ENCODE measurements around the gene ADORA1. TPM values are rescaled to one million over a fixed set of nuclear protein-coding genes. Genes with fewer than 3 reads are reported as not detected.

The ADORA1 gene
- total RNA-seq, 1 experiment from 2014 or later: 0.17 TPM

DNA sequence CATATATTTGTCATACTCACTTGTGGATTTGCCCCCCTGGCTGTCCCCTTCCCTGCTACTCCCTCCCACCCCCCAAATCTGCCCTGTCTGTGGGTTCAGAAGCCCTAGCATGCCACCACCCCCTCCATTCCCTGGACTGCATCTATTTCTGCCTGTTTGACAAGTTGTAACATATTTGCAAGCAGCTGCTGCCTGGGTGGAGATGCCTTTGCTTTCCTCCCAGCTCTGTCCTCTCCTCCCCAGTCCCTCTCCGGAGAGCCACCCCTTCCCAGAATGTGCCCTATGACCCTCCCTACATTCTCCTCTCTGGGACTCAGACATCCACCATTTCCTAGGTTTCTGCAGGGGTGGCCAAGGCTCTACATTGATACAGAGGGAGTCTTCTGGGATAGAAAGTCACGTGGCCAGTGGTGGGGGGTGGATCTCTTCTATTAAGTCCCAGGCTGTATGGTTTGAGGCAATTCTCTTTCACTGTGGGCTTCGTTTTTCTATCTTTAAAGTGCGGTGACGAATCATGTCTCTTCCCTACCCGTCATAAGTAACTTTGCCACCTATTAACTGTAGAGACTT, 35.7 kb upstream of the ADORA1 start:
- DNase-seq (ENCODE audit: extremely low read depth, low read depth): no peak

DNA sequence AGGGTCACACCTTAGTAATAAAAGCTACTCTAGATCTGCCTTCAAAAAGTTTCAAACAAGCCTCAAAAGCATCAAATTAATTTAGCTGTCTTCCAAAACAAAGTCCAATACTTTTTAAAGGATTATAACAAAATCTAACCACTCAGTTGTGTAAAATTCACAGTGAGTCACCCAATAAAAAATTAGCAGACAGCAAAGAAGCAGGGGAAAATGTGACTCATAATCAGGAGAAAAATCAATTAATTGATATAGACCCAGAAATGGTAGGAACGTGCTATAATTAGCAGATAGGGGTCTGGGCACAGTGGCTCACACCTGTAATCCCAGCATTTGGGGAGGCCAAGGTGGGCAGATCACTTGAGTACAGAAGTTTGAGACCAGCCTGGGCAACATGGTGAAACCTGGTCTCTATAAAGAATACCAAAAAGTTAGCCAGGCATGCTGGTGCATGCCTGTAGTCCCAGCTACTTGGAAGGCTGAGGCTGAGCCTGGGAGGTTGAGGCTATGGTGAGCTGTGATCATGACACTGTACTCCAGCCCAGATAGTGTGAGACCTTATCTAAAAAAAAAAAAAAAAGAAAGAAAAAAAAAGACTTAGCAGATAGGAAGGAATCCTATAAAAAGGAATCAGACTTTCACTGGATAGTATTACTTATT, 33.6 kb upstream of the ADORA1 start:
- DNase-seq (ENCODE audit: extremely low read depth, low read depth): no peak

DNA sequence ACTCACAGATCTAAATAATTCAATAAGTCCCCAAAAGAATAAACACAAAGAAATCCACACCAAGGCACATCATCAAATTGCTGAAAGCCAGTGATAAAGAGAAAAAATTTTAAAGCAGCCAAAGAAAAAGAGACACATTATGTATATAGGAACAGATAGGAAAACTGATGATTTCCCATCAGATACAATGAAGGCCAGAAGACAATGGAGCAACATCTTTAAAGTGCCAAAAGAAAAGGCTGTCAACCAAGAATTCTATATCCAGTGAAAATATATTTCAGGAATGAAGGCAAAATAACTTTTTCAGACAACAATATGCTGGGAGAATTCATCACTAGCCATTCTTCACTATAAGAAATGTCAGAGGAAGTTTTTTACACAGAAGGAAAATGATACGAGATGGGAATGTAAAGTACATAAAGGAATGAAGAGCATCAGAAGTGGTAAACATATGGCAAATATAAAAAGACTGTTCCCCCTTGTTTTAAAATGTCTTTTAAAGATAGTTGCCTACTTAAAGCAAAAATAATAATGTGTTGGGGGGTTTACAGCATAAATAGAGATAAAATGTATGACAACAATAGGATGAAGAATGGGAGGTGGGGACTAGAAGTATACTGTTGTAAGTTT, 32.4 kb upstream of the ADORA1 start:
- no peak for DNase-seq (ENCODE audit: extremely low read depth, low read depth)

DNA sequence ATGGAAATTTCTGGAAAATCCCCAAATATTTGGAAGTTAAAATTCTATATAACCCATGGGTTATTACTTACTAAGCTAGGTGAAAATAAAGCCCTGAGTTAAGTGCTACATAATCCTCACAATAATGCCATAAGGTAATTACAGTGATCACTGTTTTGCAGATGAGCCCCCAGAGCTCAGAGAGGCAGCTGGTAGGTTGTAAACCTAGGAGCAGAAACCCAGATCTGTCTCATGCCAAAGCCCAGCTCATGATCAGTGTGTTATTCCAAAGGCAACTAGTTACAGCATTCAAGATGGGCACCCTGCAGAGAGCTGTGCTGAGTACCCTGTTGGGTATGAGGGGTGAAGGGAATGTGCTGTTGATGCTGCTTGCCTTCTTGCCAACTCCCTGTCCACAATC, 31.0 kb upstream of the ADORA1 start:
- DNase-seq (ENCODE audit: extremely low read depth, low read depth): no peak

DNA sequence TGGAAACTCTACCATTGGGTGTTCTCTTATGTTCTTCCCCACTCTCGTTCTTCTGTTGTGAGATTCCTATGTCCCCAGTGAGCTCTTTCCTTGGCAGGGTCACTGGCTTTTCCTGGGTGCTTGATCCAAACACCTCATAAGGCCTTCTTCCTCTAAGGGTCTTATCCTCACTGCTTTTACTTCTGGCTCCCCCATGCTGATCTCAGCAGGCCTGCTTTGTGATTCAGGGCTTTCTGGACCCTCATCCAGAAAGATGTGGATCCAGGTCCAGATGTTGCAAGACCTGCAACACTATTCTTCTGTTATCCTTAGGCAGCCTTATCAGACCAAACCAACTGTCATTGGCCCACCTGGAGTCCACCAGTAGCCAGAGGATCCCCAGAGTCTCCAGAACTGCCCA, 30.5 kb upstream of the ADORA1 start:
- no peak for DNase-seq (ENCODE audit: extremely low read depth, low read depth)

DNA sequence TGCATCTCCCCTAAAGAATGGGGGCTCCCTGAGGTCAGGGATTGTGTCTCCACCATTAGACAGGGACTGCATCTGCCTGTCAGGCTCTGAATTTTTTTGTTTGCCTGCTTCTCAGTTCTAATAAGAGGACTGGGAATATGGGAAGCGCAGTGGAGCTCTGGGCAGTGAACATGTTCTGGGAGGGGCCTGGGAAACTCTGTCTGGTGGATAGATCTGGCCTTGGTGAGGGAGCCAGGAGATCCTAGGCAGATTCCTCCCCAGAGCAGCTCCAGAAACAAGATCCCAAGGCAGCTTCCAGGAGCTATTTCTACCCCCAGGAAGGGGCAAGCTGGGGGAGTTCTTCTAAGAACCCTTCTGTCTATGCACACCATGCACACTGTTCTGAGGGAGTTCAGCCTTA, 29.1 kb upstream of the ADORA1 start:
- DNase-seq (ENCODE audit: extremely low read depth, low read depth): no peak

DNA sequence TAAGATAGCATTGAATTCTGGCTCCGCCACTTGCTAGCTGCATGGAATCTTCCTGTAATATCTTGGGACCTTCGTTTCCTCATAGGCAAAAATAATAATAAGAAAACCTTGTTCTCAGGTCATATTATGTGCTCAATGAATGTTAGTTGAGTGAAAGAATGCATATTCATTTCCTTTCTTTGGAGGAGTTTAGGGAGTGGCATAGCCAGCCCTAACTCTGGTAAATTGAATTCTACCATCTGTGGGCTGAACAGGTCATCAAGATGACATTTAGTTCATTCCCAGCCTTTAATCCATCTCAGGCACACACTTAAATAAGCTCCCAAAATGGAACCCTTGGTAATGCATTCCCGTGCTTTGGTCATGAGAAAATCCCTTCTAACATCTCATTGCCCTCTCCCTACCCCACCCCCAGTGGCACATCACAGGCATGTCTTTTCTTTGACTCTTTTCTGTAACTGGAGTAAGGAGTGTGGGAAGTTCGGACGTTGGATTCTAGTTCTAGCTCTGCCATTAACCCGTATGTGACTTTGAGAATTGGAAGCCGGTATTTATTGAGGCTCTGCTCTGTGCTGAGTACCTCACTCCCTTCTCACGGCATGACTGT, 28.5 kb upstream of the ADORA1 start:
- DNase-seq (ENCODE audit: extremely low read depth, low read depth): no peak

DNA sequence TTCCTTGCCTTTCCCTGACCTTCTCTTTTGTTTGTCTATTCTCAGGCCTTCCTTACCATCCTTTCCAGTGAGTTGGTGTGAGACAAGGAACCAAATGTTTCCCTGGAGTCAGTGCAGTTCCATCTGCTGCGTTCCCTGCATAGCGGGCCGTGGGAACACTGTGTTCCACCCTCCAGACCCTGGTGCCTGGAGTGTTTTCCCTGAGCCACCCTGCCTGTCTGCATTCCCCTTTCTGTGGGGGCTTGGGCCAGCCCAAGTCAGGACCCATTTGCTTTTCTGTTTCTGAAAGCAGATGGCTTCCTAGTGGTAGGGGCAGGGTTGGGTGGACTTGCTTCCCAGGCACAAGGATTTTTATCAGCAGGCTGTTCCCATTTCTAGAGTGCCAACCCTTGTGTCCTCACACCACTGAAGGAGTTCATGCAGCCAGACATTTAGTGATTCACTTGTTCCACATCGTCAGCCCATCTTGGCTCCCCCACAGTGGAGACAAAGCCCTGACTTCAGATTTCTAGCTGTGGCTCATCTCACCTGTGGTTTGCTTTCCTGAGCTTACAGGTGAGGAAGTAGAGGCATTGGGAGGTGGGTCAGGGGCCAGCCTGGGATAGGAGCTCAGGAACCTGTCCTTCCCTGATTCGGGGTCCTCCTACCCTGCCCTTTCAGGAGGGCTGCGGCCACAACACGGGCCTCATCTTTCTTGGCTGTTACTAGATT, 27.6 kb upstream of the ADORA1 start:
- DNase-seq (ENCODE audit: extremely low read depth, low read depth): no peak

DNA sequence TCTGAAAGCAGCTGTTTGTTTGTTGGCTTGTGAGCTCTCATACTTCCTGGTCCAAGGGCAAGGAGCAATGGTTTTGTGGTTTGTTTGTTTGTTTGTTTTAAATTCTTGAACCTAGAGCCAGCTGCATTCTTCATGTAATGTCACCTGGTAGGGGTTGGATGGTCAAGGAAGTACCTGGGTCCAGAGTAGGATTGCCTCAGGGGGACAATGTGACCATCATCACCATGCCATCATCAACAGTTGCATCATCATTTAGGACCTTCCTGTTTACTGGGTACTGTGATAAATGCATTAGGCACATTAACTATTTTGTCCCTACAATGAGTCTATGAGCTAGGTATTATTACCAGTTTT, 27.0 kb upstream of the ADORA1 start:
- DNase-seq (ENCODE audit: extremely low read depth, low read depth): no peak

DNA sequence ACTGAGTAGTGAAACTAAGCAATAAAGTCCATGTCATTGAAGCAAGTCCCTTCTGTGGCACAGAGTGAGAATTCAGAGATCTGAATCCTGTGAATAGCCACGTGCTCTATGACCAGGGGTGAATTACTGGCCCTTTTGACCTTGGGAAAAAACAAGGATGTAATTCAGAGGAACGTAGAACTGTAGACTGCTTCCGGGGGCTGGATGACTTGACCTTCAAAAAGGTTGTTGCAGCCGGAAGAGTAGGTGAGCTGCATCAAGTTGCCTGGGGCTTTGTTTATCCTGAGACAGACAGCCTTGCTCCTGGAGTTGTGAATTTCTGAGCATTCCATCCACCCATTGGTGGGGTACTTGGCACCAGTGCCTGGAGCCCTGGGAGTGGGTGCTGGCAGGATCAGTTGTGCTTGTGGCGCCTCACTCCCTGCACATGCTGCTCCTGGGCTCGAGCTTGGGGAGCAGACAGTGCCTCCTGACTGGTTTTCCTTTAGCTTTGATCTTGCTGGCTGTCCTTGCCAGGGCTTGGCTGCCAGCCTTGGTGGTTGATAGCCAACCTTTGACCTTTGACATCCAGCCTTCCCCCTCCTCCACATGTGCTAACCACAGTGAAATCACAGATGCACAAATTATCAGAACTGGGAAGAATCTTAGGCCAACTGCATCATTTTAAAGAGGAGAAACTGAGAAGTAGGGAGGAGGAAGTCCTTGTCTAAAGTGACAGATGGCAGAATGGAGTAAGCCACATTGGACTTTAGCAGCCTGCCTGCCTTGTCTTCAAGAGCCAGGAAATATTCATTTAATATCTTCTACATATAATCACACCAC, 25.5 kb upstream of the ADORA1 start:
- no peak for DNase-seq (ENCODE audit: extremely low read depth, low read depth)

DNA sequence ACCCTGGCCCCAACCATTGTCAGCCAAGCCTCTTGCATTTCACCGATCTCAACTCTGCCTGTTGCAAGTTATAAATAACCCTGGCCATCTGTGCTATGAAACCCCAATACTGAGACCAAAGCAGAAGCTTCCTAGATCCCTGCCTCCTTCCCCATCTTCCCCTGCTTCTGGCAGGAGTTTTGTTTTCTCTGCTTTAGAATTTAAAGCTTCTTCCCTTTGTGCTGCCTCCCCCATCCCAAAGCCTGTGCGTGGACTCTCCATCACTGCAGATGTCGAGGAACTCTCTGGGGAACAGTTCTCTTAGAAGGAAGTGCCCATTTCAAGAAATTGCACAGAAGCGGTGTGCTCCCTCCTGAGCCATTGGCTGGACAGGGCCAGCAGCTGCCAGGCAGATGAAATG, 24.3 kb upstream of the ADORA1 start:
- DNase-seq (ENCODE audit: extremely low read depth, low read depth): no peak

DNA sequence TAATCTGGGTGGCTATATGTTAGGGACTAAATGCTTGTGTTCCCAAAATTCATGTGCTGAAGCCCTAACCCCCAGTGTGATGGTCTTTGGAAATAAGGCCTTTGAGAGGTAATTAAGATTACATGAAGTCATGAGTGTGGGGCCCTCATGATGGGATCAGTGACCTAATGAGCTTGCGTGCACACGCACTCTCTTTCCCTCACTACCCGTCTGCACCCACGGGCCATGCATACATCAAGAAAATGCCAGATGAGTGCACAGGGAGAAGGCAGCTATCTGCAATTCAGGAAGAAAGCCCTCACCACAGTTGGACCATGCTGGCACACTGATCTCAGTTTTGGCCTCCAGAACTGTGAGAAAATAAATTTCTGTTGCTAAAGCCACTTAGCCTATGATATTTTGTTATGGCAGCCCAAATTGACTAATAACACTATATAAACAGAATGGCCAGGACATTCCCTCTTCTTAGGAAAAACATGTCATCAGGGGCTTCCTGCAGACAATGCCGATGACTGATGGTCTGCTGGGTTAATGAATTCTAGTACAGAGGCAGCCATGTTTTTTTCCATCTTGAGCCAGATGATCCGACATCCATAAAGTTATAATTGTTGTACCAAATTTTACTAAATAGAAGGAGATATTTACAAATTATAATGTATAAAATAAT, 23.6 kb upstream of the ADORA1 start:
- no peak for DNase-seq (ENCODE audit: extremely low read depth, low read depth)

DNA sequence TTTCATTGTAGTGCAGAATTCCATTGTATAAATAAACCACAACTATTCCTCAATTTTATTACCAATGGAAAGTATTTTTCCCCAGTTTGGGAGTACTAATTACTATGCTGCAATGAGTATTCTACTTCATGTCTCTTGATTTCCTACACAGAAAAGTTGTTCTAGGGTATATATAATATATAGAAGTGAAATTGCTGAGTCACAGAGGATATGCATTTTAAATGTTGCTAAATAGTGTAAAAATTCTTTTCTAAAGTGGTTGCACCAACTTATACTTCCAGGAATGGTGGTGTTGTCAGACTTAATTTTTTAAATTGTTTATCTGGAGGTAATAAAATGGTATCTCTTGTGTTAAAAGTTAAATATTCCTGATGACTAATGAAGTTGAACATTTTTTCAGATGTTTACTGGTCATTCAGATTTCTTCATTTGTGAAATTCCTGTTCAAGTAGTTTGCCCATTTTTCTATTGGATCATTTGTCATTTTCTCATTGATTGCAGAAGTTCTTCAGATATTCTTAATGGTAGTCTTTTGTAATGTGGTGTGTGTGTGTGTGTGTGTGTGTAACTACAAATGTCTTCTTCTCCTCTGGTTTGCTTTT, 22.6 kb upstream of the ADORA1 start:
- DNase-seq (ENCODE audit: extremely low read depth, low read depth): no peak

DNA sequence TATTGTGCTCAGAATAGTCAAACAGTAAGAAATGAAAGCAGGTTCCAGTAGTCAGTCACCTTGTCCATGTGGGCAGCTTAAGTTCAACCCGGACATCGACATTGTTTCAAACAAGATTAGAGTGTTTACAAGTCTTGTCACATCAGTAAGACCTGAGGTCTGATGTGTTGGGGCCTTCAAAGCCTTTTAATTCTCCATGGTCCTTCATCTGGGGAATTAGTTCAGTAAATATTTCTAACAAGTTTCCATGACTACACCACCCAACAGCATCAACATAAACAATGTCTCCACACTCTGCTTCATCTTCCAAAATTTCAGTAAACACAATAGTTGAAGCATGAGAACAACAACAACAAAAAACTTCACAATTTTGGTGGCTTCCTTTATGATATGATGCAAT, 15.1 kb upstream of the ADORA1 start:
- no peak for DNase-seq (ENCODE audit: extremely low read depth, low read depth)

DNA sequence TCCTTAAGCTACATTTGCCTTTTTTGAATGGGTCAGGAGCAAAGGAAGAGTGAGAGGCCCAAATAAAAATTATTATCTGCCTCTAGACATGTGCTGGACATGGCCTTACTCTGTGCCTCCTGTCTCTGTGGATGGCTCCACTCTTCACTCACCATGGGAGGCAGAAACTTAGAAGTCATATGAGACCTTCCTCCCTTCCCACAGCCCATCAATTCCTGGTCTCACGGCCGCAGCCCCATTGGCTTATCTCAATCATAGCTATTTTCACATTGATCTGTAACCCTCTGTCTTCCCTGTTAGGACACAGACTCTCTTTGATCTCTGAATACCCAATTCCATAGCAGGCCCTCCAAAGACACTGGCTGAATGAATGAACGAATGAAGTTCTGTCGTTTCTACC, 14.2 kb upstream of the ADORA1 start:
- no peak for DNase-seq (ENCODE audit: extremely low read depth, low read depth)

DNA sequence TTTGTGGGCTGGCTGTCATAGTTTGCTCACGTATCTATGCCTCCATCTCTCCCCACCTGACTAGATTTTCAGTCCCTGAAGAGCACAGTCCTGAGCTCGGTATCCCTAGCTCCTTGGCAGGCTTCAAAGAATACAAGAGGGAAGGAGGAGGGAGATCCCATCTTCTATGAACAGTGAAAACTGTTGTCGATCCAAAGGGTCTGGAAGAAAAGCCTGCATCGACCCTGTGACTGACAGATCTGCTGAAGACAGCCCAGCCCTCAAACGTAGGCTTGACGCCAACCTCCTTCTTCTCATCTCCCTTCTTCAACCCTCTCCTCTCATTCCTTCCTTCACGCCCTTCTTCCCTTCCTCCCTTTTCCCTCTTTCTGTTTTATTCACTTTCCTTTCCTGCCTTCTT, 13.3 kb upstream of the ADORA1 start:
- no peak for DNase-seq (ENCODE audit: extremely low read depth, low read depth)

DNA sequence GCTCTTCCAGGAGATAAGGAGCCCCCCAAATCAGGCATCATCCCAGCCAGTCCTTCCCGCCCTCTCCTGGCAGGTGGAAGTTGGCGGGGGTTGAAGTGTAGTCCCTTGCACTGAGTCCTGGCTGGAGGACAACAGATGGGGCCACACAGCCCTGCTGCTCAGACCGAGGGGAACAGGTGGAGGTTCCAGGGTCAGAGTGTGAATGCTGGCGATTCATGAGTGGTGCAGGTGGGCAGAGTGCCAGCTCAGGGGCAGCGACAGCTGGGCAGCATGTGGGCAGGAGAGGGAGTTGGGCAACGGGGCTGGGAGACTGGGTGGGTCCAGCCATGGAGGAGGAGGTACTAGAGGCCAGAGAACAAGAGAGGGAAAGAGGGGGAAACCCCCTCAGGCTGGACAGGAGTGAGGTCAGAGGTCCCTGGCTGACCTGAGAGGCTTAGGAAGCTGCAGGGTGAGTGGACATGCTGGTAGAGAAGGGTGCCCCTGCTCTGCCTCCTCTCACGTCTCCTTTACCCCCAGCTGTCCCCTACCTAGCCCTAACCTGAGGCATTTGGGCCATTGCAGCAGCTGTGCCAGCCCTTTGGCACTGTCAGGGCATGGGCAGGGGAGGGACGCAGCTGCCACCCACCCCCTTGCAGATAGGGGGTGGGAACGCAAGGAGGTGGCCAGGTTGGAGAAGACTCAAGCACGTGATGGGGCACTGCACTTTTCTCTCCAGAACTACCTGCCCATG, 11.3 kb upstream of the ADORA1 start:
- no peak for DNase-seq (ENCODE audit: extremely low read depth, low read depth)

DNA sequence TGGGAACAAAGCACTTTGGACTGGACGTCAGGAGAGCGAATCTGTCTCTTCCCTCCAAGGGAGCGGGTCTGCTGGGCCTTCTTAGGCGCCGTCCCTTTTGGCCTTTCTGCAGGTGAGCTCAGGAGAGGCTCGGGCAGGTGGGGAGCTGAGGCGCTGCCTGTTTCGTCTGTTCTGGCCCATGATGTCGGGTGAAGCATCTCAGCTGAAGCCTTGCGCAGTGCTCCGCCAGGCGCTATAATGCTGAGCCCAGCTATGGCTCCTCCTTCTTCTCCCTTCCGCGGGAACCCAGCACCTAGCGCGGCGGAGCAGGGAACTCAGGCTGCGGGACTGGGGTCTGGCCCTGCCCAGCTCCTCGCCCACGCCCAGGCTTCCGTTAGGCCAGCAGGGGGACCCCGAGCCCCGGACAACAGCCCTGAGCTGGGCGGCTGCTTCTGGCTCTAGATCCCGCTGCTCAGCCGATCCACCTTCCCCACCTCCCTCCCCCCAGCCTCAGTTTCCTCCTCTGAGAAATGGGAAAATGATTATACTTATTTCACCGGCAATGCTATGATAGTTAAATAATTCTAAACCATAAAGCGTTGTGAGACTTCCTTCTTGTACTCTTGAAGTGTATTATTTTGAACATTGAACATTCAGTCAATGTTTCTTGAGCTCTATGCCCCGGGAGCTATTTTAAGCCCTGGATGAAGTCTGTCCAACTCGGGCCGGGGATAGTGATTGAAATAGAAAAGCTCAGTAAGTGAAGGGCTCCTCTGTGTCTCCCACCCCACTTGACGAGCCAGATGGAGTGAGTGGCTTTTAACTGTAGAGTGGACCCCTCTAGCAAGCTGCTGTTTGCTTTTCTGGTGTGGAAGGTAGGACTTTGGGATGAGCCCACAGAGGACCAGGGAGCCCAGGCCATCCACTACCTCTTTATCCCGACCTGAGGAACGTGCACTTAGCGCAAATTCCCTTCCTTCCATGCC, 9.6 kb upstream of the ADORA1 start:
- peak; percentile 64 for DNase-seq (ENCODE audit: extremely low read depth, low read depth)
